A204.1 (cell line): ENCODE measurements around the gene KRT85.
A peak's percentile ranks its signal among the peaks of the same experiment; 100 is the strongest.
"Not testable (repeated sequence)": the region's sequence is repeated elsewhere in the genome, so short reads cannot be mapped to it uniquely, and the experiment has no call there.

ENCODE experiments used
- FAIRE-seq: peaks from 2 replicates; lab custom pipeline; 2012; peaks lifted over from hg19 to GRCh38; lab: Jason Lieb, UNC

Gene KRT85

GRCh38 chr12:52347551-52348510 lies 19.4 kb downstream of the KRT85 start:
- FAIRE-seq = no peak

DNA sequence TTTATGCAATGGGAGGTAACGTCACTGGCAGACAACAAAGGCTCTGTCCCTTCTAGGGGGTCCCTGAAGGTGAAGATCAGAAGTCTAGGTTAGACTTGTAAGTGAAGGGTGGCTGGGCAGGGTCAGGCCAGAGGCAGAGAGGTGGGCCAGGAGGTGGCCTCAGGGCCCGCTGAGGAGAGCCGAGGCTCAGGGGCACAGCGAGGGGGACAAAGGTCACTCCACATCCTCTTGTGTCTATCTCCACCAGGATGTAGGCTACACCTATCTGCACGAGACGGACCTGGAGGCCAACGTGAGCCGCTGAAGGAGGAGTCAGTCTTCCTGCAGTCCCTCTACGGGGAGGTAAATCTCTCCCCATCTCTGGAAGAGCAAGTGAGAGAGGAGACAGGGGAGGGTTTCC lies 20.3 kb downstream of the KRT85 start:
- FAIRE-seq = no peak

- no peak for FAIRE-seq
These were observed 20.7 kb downstream of the KRT85 start for GRCh38 chr12:52346593-52346992.

DNA sequence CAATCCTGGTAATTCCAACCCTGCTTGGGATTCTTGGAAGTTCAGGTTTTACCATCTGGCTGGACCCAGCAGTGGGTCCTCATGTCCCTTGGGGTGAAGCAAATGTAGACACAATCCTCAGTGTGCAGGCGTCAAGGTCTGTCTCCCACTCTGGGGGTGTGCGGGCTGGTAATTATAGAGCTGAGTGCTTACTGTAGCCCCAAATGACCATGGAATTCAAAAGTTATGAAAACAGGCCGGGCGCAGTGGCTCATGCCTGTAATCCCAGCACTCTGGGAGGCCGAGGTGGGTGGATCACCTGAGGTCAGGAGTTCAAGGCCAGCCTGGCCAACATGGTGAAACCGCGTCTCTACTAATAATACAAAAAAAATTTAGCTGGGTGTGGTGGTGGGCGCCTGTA lies 22.2 kb downstream of the KRT85 start:
- FAIRE-seq = not testable (repeated sequence)

GRCh38 chr12:52344111-52344510 lies 23.2 kb downstream of the KRT85 start:
- FAIRE-seq = no peak

GRCh38 chr12:52343550-52343949 lies 23.7 kb downstream of the KRT85 start:
- FAIRE-seq = no peak

DNA sequence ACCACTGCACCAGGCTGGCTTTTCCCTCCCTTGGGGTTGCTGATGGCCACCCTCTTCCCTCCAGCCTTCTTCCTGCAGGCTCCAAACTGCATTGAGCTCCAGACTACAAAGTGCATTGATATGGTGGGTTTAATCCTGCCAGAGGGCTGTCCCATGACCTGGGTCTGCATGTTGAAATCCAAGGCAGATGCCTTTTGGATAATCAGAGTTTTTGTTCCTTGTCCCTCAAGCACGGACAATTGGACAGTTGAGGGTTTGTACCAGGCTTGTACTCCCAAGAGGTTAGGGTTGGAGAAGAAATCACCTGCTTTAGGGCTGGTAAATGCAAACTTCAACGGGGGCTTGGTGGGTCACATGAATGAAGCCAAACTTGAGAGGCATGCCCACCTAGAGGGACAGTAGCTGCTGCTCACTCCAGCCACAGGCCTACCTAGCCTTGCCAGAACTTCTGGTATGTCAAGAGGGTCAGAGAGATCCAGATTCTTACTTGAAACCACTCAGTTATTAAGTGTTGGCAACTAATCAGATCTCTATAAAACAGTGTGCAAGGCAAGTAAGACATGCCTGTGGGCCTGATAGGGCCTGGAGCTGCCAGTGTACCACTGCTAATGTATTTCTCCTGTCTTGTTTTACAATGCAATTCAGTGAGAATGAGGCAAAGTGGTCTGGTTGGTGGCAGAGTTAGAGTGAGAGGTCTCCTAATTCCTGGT lies 24.3 kb downstream of the KRT85 start:
- no peak for FAIRE-seq

DNA sequence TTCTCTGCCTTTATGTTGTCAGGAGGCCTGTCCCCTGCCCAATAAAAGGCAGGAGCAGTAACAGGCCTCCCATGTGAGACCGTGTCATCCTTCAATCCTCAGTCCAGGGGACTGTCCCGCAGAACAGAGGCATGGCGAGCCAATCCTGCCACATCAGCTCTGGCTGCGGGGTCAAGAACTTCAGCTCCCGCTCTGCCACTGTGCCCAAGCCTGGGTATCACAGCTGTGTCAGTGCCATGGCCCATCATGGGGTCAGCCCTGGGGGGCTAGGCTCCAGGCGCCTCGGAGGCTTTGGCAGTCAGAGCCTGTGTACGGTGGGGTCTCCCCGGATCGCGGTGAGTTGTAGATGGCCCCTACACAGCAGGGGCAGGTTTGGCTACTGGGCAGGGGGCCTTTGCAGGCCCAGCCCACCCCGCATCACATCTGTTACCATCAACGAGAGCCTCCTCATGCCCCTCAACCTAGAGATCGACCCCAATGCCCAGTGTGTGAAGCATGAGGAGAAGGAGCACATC lies 26.2 kb downstream of the KRT85 start:
- FAIRE-seq = no peak

DNA sequence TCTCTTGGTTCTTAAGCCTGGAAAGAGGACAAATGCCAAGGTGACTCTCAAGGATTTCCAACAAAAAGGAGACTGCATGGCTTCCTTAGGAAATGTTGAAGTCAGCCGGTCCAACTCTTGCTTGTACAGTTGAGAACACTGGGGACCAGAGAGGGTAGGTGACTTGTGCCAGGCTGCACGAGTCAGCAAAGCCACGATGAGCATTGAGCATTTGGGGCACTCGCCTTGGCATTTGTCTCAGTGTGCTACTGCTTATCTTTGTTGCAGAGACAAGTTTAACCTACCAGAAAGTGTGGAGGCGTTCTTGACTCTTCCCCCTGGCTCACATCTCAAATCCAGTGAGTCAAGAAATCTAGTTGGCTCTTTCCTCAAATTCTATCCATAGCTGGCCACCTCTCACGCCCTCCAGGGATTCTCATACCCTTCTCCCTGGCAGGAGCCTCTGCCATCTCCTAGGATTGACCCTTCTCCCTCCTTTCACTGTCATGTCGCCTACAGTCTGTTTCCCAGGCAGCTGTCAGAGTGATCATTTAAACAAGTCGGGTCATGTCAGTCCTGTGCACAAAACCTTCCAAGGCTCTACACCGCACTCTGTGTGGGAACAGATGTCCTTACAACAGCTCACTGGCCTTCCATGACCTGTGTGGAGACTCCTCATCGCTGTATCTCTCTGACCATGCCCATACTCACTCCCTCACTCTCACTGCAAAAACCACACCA lies 28.9 kb downstream of the KRT85 start:
- no peak for FAIRE-seq

GRCh38 chr12:52337054-52337453 lies 30.2 kb downstream of the KRT85 start:
- FAIRE-seq = no peak

- no peak for FAIRE-seq
These were observed 30.6 kb downstream of the KRT85 start for GRCh38 chr12:52336641-52337040.

DNA sequence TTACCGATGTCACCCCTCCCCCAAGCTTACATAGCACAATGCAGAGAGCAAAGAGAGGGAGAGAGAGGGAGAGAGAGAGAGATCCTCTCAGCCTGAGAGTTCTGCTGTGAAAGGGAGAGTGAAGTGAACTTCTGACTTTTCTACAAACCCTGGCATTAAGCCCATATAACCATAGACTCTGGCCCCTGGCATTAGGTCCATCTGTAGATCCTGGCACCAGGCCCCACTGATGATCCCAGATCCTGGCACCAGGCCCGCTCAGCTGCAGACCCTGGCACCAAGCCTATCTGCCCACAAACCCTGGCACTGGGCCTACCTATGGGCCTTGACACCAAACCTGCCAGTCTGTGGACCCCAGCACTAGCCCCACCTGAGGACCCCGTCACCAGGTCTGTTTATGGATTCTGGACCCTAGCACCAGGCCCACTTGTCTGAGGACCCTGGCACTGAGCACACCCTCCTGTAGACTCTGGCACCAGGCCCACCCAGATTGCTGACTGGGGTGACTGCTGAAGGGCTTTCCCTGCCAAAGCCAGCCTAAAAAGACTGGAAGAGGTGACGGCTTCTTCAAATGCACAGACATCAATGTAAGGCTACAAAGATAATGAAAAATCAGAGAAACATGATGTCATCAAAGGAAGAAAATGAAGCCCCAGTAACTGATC lies 31.6 kb downstream of the KRT85 start:
- no peak for FAIRE-seq

DNA sequence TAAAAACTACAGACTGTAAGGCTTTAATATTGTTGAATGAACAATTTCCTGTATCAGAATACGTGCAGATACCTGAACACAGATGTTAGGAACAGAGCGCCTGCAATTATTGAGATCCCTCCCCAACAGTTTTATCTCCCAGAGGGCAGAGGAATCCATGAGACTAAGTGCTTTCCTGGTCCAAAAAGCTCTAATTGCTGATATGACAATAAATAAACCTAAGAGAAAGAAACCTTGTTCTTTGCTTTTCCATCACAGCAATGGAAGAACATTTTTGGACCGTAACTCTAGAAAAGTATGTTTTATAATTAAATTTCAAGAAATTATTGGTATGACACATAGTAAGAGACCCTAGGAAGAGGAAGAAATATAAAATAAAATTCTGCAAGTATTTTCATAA lies 33.1 kb downstream of the KRT85 start:
- FAIRE-seq = no peak

- no peak for FAIRE-seq
These were observed 34.0 kb downstream of the KRT85 start for GRCh38 chr12:52333321-52333720.

- no peak for FAIRE-seq
These were observed 34.9 kb downstream of the KRT85 start for GRCh38 chr12:52332381-52332780.

- no peak for FAIRE-seq
These were observed 35.4 kb downstream of the KRT85 start for GRCh38 chr12:52331833-52332232.

- FAIRE-seq = no peak
These were observed 36.2 kb downstream of the KRT85 start for GRCh38 chr12:52331039-52331438.

- FAIRE-seq = no peak
These were observed 39.3 kb downstream of the KRT85 start for GRCh38 chr12:52327830-52328500.

DNA sequence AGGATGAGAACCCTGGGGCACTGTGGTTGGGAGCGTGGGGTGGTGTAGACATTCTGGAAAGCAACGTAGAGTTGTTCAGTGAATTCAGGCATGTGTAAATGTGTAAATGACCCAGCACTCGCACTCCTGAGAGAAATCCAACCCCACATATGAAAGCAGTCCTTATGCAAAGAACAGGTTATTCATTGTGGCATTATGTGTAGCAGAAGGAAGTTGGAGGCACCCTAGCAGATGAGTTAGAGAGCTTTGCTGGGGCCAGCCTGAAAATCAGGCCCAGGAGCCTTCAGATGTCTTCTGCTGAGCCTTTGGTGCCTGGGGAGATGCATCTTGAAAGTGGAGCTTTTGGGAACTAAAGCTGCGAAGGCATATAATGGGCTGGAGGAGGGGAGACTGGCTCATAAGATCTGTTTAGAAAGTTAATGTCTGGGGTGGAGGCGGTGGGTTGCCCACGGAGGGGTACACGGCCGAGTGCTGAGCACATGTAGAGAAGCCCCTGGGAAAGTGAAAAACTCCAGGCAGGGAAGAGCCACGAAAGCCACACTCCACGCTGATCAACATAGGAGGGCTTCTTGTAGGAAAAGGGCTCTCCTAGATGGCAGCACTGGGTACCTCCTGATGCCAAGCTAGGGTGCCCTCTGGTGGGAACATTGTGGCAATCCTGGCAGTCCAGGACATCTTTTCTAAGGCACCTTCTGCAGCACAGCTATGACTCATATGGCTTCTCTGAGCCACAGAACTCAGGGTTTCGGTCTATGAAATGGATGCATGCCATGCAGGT lies 40.0 kb downstream of the KRT85 start:
- FAIRE-seq = peak; percentile 37

GRCh38 chr12:52324153-52324444 lies 43.2 kb downstream of the KRT85 start:
- no peak for FAIRE-seq
